Muscle layer of colon (tissue), 2 donors: ENCODE data around the gene FAAH.

Source experiments
- H3K27ac ChIP-seq: one replicate; pipeline ENCODE4 v1.7.0; 2013; ENCODE audit warnings: low read depth, mild to moderate bottlenecking, low read length, moderate library complexity
- H3K27me3 ChIP-seq, 2 donors: one replicate each; pipeline ENCODE4 v1.7.0; 2013; ENCODE audit warnings: low read length in 2 of 2, mild to moderate bottlenecking in 2 of 2; ENCODE audit not compliant: insufficient read depth in 2 of 2, control insufficient read depth in 1 of 2
- H3K36me3 ChIP-seq: one replicate; pipeline ENCODE4 v1.7.0; 2013; ENCODE audit warnings: mild to moderate bottlenecking, low read length; ENCODE audit not compliant: insufficient read depth
- H3K4me1 ChIP-seq: one replicate; pipeline ENCODE4 v1.7.0; 2013; ENCODE audit warnings: mild to moderate bottlenecking, low read length; ENCODE audit not compliant: insufficient read depth
- H3K4me3 ChIP-seq, 2 donors: one replicate each; pipeline ENCODE4 v1.7.0; 2013; ENCODE audit warnings: low read length in 2 of 2, low read depth in 1 of 2, mild to moderate bottlenecking in 1 of 2, moderate library complexity in 1 of 2
- H3K9ac ChIP-seq: one replicate; pipeline ENCODE4 v1.7.0; 2013; ENCODE audit warnings: low read length
- H3K9me3 ChIP-seq: one replicate; pipeline ENCODE4 v1.7.0; 2013; ENCODE audit warnings: mild to moderate bottlenecking, low read length
- donor health status: abdominal sarcoma.
- donor health status: Adenocarcinoma of cecum.

The FAAH gene

GRCh38 chr1:46401964-46402626 is 8.0 kb downstream of the FAAH start:
- no peaks in the 10 kb centered on the region for H3K9me3 ChIP-seq
- no peaks in the 10 kb centered on the region for H3K36me3 ChIP-seq
- H3K27ac ChIP-seq: no peak overlapping the region
- H3K4me1 ChIP-seq: peaks cover 11% of the 10 kb centered on the region
- H3K4me3 ChIP-seq: no peak overlapping the region
- H3K27me3 ChIP-seq: no peaks in the 10 kb centered on the region
- H3K9ac ChIP-seq: no peak overlapping the region

GRCh38 chr1:46403916-46404315 is 9.8 kb downstream of the FAAH start:
- Histone ChIP-seq H3K4me3 (no peak overlapping the region), H3K36me3 (no peaks in the 10 kb centered on the region), H3K27ac (no peak overlapping the region), H3K9ac (no peak overlapping the region), H3K4me1 (peaks cover 11% of the 10 kb centered on the region), H3K9me3 (no peaks in the 10 kb centered on the region), H3K27me3 (no peaks in the 10 kb centered on the region)

- Histone ChIP-seq H3K4me1 (peaks cover 11% of the 10 kb centered on the region), H3K9ac (no peak overlapping the region), H3K27ac (no peak overlapping the region), H3K9me3 (no peaks in the 10 kb centered on the region), H3K27me3 (no peaks in the 10 kb centered on the region), H3K36me3 (no peaks in the 10 kb centered on the region), H3K4me3 (no peak overlapping the region)
These were observed 10.5 kb downstream of the FAAH start for GRCh38 chr1:46404482-46405196.

- H3K9ac ChIP-seq: no peak overlapping the region
- H3K9me3 ChIP-seq: no peaks in the 10 kb centered on the region
- no peaks in the 10 kb centered on the region for H3K36me3 ChIP-seq
- no peaks in the 10 kb centered on the region for H3K27me3 ChIP-seq
- H3K27ac ChIP-seq: no peak overlapping the region
- peaks cover 11% of the 10 kb centered on the region for H3K4me1 ChIP-seq
- no peak overlapping the region for H3K4me3 ChIP-seq
These were observed 11.1 kb downstream of the FAAH start for GRCh38 chr1:46405197-46405555.

- Histone ChIP-seq H3K9ac (no peak overlapping the region), H3K4me3 (no peak overlapping the region), H3K9me3 (no peaks in the 10 kb centered on the region), H3K27ac (peak overlapping the region; percentile 52), H3K4me1 (peaks cover 11% of the 10 kb centered on the region), H3K36me3 (no peaks in the 10 kb centered on the region), H3K27me3 (no peaks in the 10 kb centered on the region)
These were observed 11.6 kb downstream of the FAAH start for GRCh38 chr1:46405724-46406123.

- H3K4me3 ChIP-seq: peak overlapping the region in 1 of 2 donors; percentile 38
- no peak overlapping the region for H3K27ac ChIP-seq
- no peaks in the 10 kb centered on the region for H3K9me3 ChIP-seq
- no peaks in the 10 kb centered on the region for H3K27me3 ChIP-seq
- H3K9ac ChIP-seq: no peak overlapping the region
- H3K36me3 ChIP-seq: no peaks in the 10 kb centered on the region
- peaks cover 8% of the 10 kb centered on the region for H3K4me1 ChIP-seq
These were observed 12.9 kb downstream of the FAAH start for GRCh38 chr1:46406881-46407608.

GRCh38 chr1:46407636-46408035 is 13.5 kb downstream of the FAAH start:
- no peaks in the 10 kb centered on the region for H3K27me3 ChIP-seq
- no peaks in the 10 kb centered on the region for H3K36me3 ChIP-seq
- H3K4me3 ChIP-seq: no peak overlapping the region
- no peak overlapping the region for H3K27ac ChIP-seq
- no peak overlapping the region for H3K9ac ChIP-seq
- H3K9me3 ChIP-seq: no peaks in the 10 kb centered on the region
- H3K4me1 ChIP-seq: peaks cover 5% of the 10 kb centered on the region

- Histone ChIP-seq H3K27me3 (no peaks in the 10 kb centered on the region), H3K27ac (no peak overlapping the region), H3K9me3 (no peaks in the 10 kb centered on the region), H3K36me3 (no peaks in the 10 kb centered on the region), H3K4me3 (no peak overlapping the region), H3K4me1 (peaks cover 5% of the 10 kb centered on the region), H3K9ac (no peak overlapping the region)
These were observed 14.4 kb downstream of the FAAH start for GRCh38 chr1:46408356-46409062.

GRCh38 chr1:46409063-46409372 is 14.9 kb downstream of the FAAH start:
- H3K27ac ChIP-seq: no peak overlapping the region
- no peaks in the 10 kb centered on the region for H3K36me3 ChIP-seq
- no peak overlapping the region for H3K9ac ChIP-seq
- H3K27me3 ChIP-seq: no peaks in the 10 kb centered on the region
- H3K4me1 ChIP-seq: peaks cover 5% of the 10 kb centered on the region
- no peak overlapping the region for H3K4me3 ChIP-seq
- no peaks in the 10 kb centered on the region for H3K9me3 ChIP-seq

GRCh38 chr1:46410156-46411009 is 16.3 kb downstream of the FAAH start:
- Histone ChIP-seq H3K27me3 (no peaks in the 10 kb centered on the region), H3K9ac (no peak overlapping the region), H3K9me3 (no peaks in the 10 kb centered on the region), H3K36me3 (no peaks in the 10 kb centered on the region), H3K4me3 (no peak overlapping the region), H3K4me1 (peaks cover 5% of the 10 kb centered on the region), H3K27ac (no peak overlapping the region)

GRCh38 chr1:46411010-46411405 is 16.9 kb downstream of the FAAH start:
- Histone ChIP-seq H3K9ac (no peak overlapping the region), H3K27ac (no peak overlapping the region), H3K9me3 (no peaks in the 10 kb centered on the region), H3K4me1 (peaks cover 3% of the 10 kb centered on the region), H3K36me3 (no peaks in the 10 kb centered on the region), H3K4me3 (no peak overlapping the region), H3K27me3 (no peaks in the 10 kb centered on the region)
